Measurements from ENCODE around the gene POSTN.

The POSTN gene

GRCh38 chr13:37617173-37617572 is 18.6 kb upstream of the POSTN start:
- H3K27ac ChIP-seq (ENCODE audit: low read depth, low read length): no peak overlapping the region
- no peaks in the 10 kb centered on the region for H3K36me3 ChIP-seq (ENCODE audit: control insufficient read depth, insufficient read depth, low read length)
- H3K9ac ChIP-seq (ENCODE audit: low read depth, low read length): no peak overlapping the region
- H3K4me1 ChIP-seq (ENCODE audit: control insufficient read depth, insufficient read depth, low read length): peaks cover 17% of the 10 kb centered on the region
- H3K27me3 ChIP-seq (ENCODE audit: control insufficient read depth, insufficient read depth, low read length): no peaks in the 10 kb centered on the region
- no peaks in the 10 kb centered on the region for H3K9me3 ChIP-seq (ENCODE audit: control insufficient read depth, insufficient read depth, low read length)
- no peak overlapping the region for H3K4me3 ChIP-seq (ENCODE audit: low read depth, low read length)

DNA sequence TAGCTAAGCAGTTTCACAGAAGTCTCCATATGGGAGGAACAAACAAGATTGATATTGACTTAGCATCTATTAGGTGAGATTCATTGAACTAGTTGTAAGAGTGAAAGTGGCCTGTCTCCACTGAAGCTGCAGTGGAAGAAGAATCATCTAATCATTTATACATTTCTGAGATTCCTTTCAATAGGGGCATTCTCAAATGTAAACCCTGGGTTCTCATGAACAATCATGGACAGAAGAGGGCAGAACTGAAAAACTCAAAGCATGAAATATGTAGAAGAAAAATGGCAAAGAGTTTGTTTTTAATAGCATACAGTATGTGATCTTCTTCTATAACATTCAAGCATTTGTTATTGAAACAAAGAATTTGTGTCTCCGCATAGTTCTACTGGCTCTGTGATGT is 17.6 kb upstream of the POSTN start:
- no peaks in the 10 kb centered on the region for H3K9me3 ChIP-seq (ENCODE audit: control insufficient read depth, insufficient read depth, low read length)
- H3K4me3 ChIP-seq (ENCODE audit: low read depth, low read length): no peak overlapping the region
- no peak overlapping the region for H3K27ac ChIP-seq (ENCODE audit: low read depth, low read length)
- no peak overlapping the region for H3K9ac ChIP-seq (ENCODE audit: low read depth, low read length)
- no peaks in the 10 kb centered on the region for H3K36me3 ChIP-seq (ENCODE audit: control insufficient read depth, insufficient read depth, low read length)
- peaks cover 17% of the 10 kb centered on the region for H3K4me1 ChIP-seq (ENCODE audit: control insufficient read depth, insufficient read depth, low read length)
- H3K27me3 ChIP-seq (ENCODE audit: control insufficient read depth, insufficient read depth, low read length): no peaks in the 10 kb centered on the region

DNA sequence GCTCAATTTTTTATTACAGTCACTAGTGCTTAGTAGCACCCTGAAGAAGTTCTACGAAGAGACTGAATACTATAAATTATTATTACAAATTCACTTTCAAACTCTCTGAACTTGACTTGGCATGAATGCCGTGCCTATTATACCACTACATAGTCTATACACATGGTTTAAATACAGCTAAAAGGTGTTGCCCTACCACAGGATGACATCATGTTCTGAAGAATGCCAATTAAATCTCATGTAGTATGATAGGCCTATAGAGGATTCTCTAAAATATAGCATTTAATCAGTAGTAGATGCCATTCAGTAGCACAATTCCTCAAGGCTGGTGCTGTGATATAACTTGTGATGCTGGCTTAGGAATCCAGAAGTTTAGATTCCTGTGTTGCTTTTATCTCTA is 16.7 kb upstream of the POSTN start:
- H3K4me3 ChIP-seq (ENCODE audit: low read depth, low read length): no peak overlapping the region
- no peaks in the 10 kb centered on the region for H3K9me3 ChIP-seq (ENCODE audit: control insufficient read depth, insufficient read depth, low read length)
- H3K9ac ChIP-seq (ENCODE audit: low read depth, low read length): no peak overlapping the region
- H3K36me3 ChIP-seq (ENCODE audit: control insufficient read depth, insufficient read depth, low read length): no peaks in the 10 kb centered on the region
- peaks cover 17% of the 10 kb centered on the region for H3K4me1 ChIP-seq (ENCODE audit: control insufficient read depth, insufficient read depth, low read length)
- no peak overlapping the region for H3K27ac ChIP-seq (ENCODE audit: low read depth, low read length)
- H3K27me3 ChIP-seq (ENCODE audit: control insufficient read depth, insufficient read depth, low read length): no peaks in the 10 kb centered on the region

DNA sequence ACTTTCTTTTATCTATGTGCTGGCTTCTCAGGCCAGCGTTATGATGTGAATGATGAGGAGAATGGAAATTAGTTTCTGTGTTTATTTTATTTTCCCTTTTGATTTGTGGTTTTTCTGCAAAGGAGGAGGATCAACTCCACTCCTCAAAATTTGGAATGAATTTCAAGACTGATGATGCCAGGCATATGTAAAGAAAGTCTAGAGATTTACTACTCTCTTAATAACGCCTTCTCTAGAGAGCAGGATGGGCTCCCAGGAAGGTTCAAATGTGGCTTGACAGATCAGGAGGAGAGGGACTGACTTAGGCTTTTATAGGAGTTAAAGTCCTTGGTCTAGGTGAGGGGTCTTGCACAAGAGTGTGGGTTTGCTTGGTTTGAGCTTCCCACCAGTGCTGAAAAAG is 15.1 kb upstream of the POSTN start:
- H3K27me3 ChIP-seq (ENCODE audit: control insufficient read depth, insufficient read depth, low read length): no peaks in the 10 kb centered on the region

GRCh38 chr13:37613236-37613635 is 14.7 kb upstream of the POSTN start:
- H3K4me3 ChIP-seq (ENCODE audit: low read depth, low read length): no peak overlapping the region
- H3K27ac ChIP-seq (ENCODE audit: low read depth, low read length): no peak overlapping the region
- no peaks in the 10 kb centered on the region for H3K27me3 ChIP-seq (ENCODE audit: control insufficient read depth, insufficient read depth, low read length)
- peaks cover 16% of the 10 kb centered on the region; the same call in 1 of the 2 replicates for H3K4me1 ChIP-seq (ENCODE audit: control insufficient read depth, insufficient read depth, low read length)
- no peak overlapping the region for H3K9ac ChIP-seq (ENCODE audit: low read depth, low read length)
- no peaks in the 10 kb centered on the region for H3K36me3 ChIP-seq (ENCODE audit: control insufficient read depth, insufficient read depth, low read length)
- no peaks in the 10 kb centered on the region for H3K9me3 ChIP-seq (ENCODE audit: control insufficient read depth, insufficient read depth, low read length)

More for the DNA sequence above, 15.1 kb upstream of the POSTN start:
- no peaks in the 10 kb centered on the region for H3K9me3 ChIP-seq (ENCODE audit: control insufficient read depth, insufficient read depth, low read length)
- H3K36me3 ChIP-seq (ENCODE audit: control insufficient read depth, insufficient read depth, low read length): no peaks in the 10 kb centered on the region
- H3K4me3 ChIP-seq (ENCODE audit: low read depth, low read length): no peak overlapping the region
- no peak overlapping the region for H3K27ac ChIP-seq (ENCODE audit: low read depth, low read length)
- H3K4me1 ChIP-seq (ENCODE audit: control insufficient read depth, insufficient read depth, low read length): peaks cover 19% of the 10 kb centered on the region
- H3K9ac ChIP-seq (ENCODE audit: low read depth, low read length): no peak overlapping the region

DNA sequence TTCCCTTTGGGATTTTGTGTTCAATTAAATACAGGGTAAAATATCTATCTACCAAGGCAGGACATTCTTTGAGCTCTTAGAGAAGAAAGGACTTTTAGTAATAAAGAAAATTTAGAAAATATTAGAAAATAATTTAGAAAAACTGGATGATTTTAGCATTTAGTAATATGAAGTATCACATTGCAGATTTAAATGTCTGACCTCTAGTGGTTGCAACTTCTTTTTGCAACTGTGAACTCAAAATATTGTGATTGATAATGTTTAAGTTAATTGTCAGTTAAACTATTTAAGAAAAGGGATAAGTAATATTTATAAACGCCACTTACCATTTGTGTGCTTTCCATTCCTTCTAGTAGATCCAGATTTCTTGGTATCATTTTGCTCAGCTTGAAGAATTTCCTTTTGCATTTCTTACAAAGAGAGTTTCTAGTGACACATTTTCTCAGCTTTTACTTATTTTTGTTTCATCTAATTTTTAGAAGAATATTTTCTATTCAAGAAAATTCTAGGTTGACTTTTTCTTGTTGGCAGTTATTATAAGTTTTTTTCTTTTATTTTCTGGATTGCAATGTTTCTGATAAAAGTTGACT is 10.3 kb upstream of the POSTN start:
- Histone ChIP-seq H3K4me1 (ENCODE audit: control insufficient read depth, insufficient read depth, low read length) (0 out of 2 replicates have a peak, but pooled peaks cover 4% of the 10 kb centered on the region), H3K9ac (ENCODE audit: low read depth, low read length) (no peak overlapping the region), H3K27ac (ENCODE audit: low read depth, low read length) (no peak overlapping the region), H3K4me3 (ENCODE audit: low read depth, low read length) (no peak overlapping the region), H3K36me3 (ENCODE audit: control insufficient read depth, insufficient read depth, low read length) (no peaks in the 10 kb centered on the region), H3K27me3 (ENCODE audit: control insufficient read depth, insufficient read depth, low read length) (no peaks in the 10 kb centered on the region), H3K9me3 (ENCODE audit: control insufficient read depth, insufficient read depth, low read length) (no peaks in the 10 kb centered on the region)

DNA sequence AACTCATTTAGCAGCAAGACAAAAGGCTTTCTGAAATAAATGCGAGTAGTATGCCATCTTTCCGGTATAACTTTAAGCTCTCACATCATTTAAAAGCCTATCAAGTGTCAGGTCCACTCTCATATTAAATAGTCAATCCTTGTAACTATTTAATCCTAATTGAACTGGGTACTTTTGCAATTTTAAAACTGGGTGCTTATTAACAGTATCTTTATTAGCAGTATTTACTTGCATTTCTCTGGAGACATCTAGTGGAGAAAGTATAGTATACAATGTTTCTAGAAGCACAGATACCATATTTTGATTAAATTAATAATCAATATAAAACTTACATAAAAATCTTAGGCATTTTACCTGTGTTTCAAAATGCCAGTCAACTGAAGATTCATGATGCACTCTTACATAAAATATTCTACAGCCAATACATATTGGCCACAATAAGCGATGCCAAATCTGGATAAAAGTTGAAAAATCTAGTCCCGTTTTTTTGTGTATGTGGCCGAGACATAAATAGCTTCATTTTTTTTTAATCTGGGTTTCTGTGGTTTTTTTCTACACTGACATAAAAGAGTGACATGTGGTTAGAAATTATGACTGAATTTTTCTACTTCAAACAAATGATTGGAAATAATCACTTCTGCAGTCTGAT is 4.3 kb upstream of the POSTN start:
- no peak overlapping the region for H3K9ac ChIP-seq (ENCODE audit: low read depth, low read length)
- H3K27ac ChIP-seq (ENCODE audit: low read depth, low read length): no peak overlapping the region

GRCh38 chr13:37601648-37602440 is 3.3 kb upstream of the POSTN start:
- H3K4me1 ChIP-seq (ENCODE audit: control insufficient read depth, insufficient read depth, low read length): peaks cover 31% of the 10 kb centered on the region
- H3K27me3 ChIP-seq (ENCODE audit: control insufficient read depth, insufficient read depth, low read length): no peaks in the 10 kb centered on the region
- H3K36me3 ChIP-seq (ENCODE audit: control insufficient read depth, insufficient read depth, low read length): no peaks in the 10 kb centered on the region
- no peak overlapping the region for H3K27ac ChIP-seq (ENCODE audit: low read depth, low read length)
- H3K4me3 ChIP-seq (ENCODE audit: low read depth, low read length): no peak overlapping the region
- no peaks in the 10 kb centered on the region for H3K9me3 ChIP-seq (ENCODE audit: control insufficient read depth, insufficient read depth, low read length)
- no peak overlapping the region for H3K9ac ChIP-seq (ENCODE audit: low read depth, low read length)

More for the DNA sequence above, 4.3 kb upstream of the POSTN start:
- no peak overlapping the region for H3K4me3 ChIP-seq (ENCODE audit: low read depth, low read length)
- no peaks in the 10 kb centered on the region for H3K27me3 ChIP-seq (ENCODE audit: control insufficient read depth, insufficient read depth, low read length)
- no peaks in the 10 kb centered on the region for H3K9me3 ChIP-seq (ENCODE audit: control insufficient read depth, insufficient read depth, low read length)
- H3K4me1 ChIP-seq (ENCODE audit: control insufficient read depth, insufficient read depth, low read length): peaks cover 25% of the 10 kb centered on the region
- H3K36me3 ChIP-seq (ENCODE audit: control insufficient read depth, insufficient read depth, low read length): no peaks in the 10 kb centered on the region

DNA sequence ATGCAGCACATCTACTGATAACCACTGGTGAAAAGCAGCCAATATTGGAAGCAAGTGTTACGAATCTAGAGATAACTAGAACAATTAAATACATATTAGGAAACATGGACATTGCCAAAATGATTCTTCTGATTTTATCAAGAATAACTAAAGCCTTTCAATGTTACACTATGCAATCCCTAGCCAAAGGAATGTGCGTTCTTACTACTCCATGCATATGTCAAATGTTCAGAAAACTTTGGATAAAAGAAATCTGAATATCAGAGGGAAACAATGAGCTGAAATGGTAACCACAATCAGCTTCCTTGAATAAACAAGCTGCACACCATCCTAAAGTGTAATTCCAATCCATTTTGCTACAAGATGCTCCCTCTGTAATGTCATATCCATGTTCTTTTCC is 951 bp upstream of the POSTN start:
- H3K27me3 ChIP-seq (ENCODE audit: control insufficient read depth, insufficient read depth, low read length): no peaks in the 10 kb centered on the region
- no peak overlapping the region for H3K4me3 ChIP-seq (ENCODE audit: low read depth, low read length)
- no peaks in the 10 kb centered on the region for H3K36me3 ChIP-seq (ENCODE audit: control insufficient read depth, insufficient read depth, low read length)
- no peak overlapping the region for H3K27ac ChIP-seq (ENCODE audit: low read depth, low read length)
- no peaks in the 10 kb centered on the region for H3K9me3 ChIP-seq (ENCODE audit: control insufficient read depth, insufficient read depth, low read length)
- peaks cover 42% of the 10 kb centered on the region for H3K4me1 ChIP-seq (ENCODE audit: control insufficient read depth, insufficient read depth, low read length)
- no peak overlapping the region for H3K9ac ChIP-seq (ENCODE audit: low read depth, low read length)

DNA sequence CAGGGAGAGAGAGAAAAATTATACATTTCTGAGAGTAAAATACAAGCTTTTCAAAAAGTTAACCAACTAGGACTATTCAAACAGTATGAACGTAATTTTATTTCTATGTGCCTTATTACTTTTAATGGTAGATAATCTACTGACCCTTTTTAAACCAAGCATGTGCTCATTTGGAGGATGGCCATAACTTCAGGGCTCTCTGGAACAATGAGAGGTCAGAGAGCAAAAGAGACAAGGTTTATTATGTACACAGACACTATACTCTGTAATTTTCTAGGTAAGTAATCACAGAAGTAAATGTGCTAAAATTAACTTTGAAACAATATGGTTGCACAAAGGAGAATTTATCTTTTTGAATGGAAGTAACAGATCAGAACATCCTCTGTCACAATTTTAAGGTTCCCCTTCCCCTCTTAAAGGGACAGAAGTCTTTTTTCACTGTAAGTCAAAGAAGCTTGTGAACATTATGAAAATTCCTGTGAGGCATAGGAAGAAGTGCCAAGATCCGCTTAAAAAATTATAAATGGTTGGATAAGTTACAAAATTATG is 1.0 kb downstream of the POSTN start:
- Histone ChIP-seq H3K4me3 (ENCODE audit: low read depth, low read length) (no peak overlapping the region; the same call in 1 of the 2 replicates), H3K36me3 (ENCODE audit: control insufficient read depth, insufficient read depth, low read length) (no peaks in the 10 kb centered on the region), H3K9me3 (ENCODE audit: control insufficient read depth, insufficient read depth, low read length) (no peaks in the 10 kb centered on the region), H3K27me3 (ENCODE audit: control insufficient read depth, insufficient read depth, low read length) (no peaks in the 10 kb centered on the region), H3K27ac (ENCODE audit: low read depth, low read length) (no peak overlapping the region), H3K4me1 (ENCODE audit: control insufficient read depth, insufficient read depth, low read length) (peaks cover 50% of the 10 kb centered on the region), H3K9ac (ENCODE audit: low read depth, low read length) (no peak overlapping the region)

DNA sequence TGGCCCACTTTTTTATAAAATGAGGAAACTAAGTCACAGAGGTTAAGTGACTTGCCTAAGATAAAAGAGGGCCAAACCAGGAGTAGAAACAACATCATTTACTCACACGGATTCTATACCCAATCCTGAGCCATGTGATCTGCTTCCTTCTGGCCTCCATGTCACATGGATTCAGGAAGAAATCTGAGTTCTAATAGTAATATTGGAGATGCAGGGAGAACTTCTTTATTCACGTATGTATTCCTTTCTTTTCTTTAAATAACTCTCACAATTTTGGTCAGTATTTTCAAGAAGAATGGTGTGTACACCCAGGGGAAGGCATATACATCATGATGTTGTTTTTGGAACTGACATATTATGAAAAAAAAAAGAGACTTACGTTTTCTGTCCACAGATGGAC is 1.8 kb downstream of the POSTN start:
- H3K27me3 ChIP-seq (ENCODE audit: control insufficient read depth, insufficient read depth, low read length): no peaks in the 10 kb centered on the region
- no peak overlapping the region for H3K27ac ChIP-seq (ENCODE audit: low read depth, low read length)
- no peak overlapping the region for H3K9ac ChIP-seq (ENCODE audit: low read depth, low read length)
- peaks cover 42% of the 10 kb centered on the region for H3K4me1 ChIP-seq (ENCODE audit: control insufficient read depth, insufficient read depth, low read length)
- no peaks in the 10 kb centered on the region for H3K36me3 ChIP-seq (ENCODE audit: control insufficient read depth, insufficient read depth, low read length)
- no peak overlapping the region for H3K4me3 ChIP-seq (ENCODE audit: low read depth, low read length)
- H3K9me3 ChIP-seq (ENCODE audit: control insufficient read depth, insufficient read depth, low read length): no peaks in the 10 kb centered on the region
